Natural killer cell (primary cell): Measurements from ENCODE around the gene HSF2BP. TPM values are rescaled to one million over a fixed set of nuclear protein-coding genes. Genes with fewer than 3 reads are reported as not detected.
A peak's percentile ranks its signal among the peaks of the same experiment; 100 is the strongest.

Experiments
- ATAC-seq, 3 donors: fragments of 150-1000 bp in 2 of 3; fragments of 200-7000 bp in 1 of 3; cut with Tn5 transposase; 1 replicate in 1 of 3; 2 replicates in 2 of 3; pipeline ENCODE4 v1.10.0; 2021; ENCODE audit warnings: mild to moderate bottlenecking in 2 of 3, moderate library complexity in 2 of 3
- DNase-seq, 2 donors: peaks; one replicate each; pipeline versions ENCODE4 v3.0.0 to v3.0.0-alpha.2; 2013 to 2021; ENCODE audit warnings: mixed read lengths in 1 of 2
- H3K27ac ChIP-seq: one replicate; pipeline ENCODE4 v1.5.1; 2013; ENCODE audit warnings: mild to moderate bottlenecking, low read length
- H3K27me3 ChIP-seq: one replicate; pipeline ENCODE4 v1.6.1; 2013; ENCODE audit warnings: low read length; ENCODE audit not compliant: control insufficient read depth, insufficient read depth
- H3K36me3 ChIP-seq: one replicate; pipeline ENCODE4 v1.6.1; 2013; ENCODE audit warnings: low read length; ENCODE audit not compliant: control insufficient read depth, insufficient read depth
- H3K4me1 ChIP-seq: one replicate; pipeline ENCODE4 v1.6.1; 2013; ENCODE audit warnings: low read length; ENCODE audit not compliant: control insufficient read depth, insufficient read depth
- H3K4me3 ChIP-seq: one replicate; pipeline ENCODE4 v1.5.1; 2013; ENCODE audit warnings: low read length
- H3K9me3 ChIP-seq: one replicate; pipeline ENCODE4 v1.6.1; 2013; ENCODE audit warnings: low read length; ENCODE audit not compliant: control insufficient read depth, insufficient read depth
- H3K27ac Mint-ChIP-seq, 2 donors: one replicate each; pipeline ENCODE4 v1.8.0; 2022; ENCODE audit warnings: mild to moderate bottlenecking in 2 of 2, mixed read lengths in 2 of 2, moderate library complexity in 1 of 2
- H3K27me3 Mint-ChIP-seq, 2 donors: one replicate each; pipeline ENCODE4 v1.8.0; 2022; ENCODE audit warnings: low read depth in 2 of 2, mixed read lengths in 2 of 2
- H3K36me3 Mint-ChIP-seq: one replicate; pipeline ENCODE4 v1.8.0; 2022; ENCODE audit warnings: mixed read lengths
- H3K4me1 Mint-ChIP-seq, 2 donors: one replicate each; pipeline ENCODE4 v1.8.0; 2022; ENCODE audit warnings: mixed read lengths in 2 of 2
- H3K4me3 Mint-ChIP-seq: one replicate; pipeline ENCODE4 v1.8.0; 2022; ENCODE audit warnings: mild to moderate bottlenecking, moderate library complexity, mixed read lengths
- H3K9me3 Mint-ChIP-seq, 2 donors: one replicate each; pipeline ENCODE4 v1.8.0; 2022; ENCODE audit warnings: mixed read lengths in 2 of 2
- CTCF ChIP-seq: fragments of 200-600 bp; IDR thresholded peaks from one replicate; pipeline ENCODE4 v1.8.0; 2022; ENCODE audit warnings: antibody characterized with exemption
- WGBS: methylation state at CpG from one replicate; pipeline ENCODE4 v1.1.7; 2013; ENCODE audit warnings: missing lambda C conversion rate; ENCODE audit not compliant: insufficient coverage; 5-methylcytosine and 5-hydroxymethylcytosine counted together
- intact Hi-C: fragments of 100-400 bp; cut with micrococcal nuclease; formaldehyde crosslinking; loops from one replicate; pipeline ENCODE4 v1.14.2; 2022
- total RNA-seq, 4 donors: library from RNA; stranded (reverse); fragments of 120-200 nt in 1 of 4; gene quantifications; one replicate each; pipeline versions ENCODE4 v1.2.3 to v1.2.4, GENCODE V29; 2013 to 2022

HSF2BP gene
- under 1 TPM in 2 of 3 donors, not detected in 1; 0.33 to 0.39 TPM for total RNA-seq
- 0.88 TPM for total RNA-seq (2013)

GRCh38 chr21:43659136-43660000 is at the start of gene HSF2BP, which contains the start of gene RRP1B:
TSS of gene HSF2BP (minus strand) at chr21:43659488. CDS start at chr21:43658096, 1,392 bp downstream.
TSS of gene RRP1B (plus strand) at chr21:43659560. CDS start at chr21:43659665, 105 bp downstream.
- Mint-ChIP-seq H3K9me3 (no peaks in the 10 kb centered on the region), H3K27me3 (peaks cover 0 to 4% of the 10 kb centered on the region in 2 donors), H3K4me1 (peaks cover 29 to 30% of the 10 kb centered on the region in 2 donors), H3K36me3 (no peaks in the 10 kb centered on the region), H3K4me3 (peak within 1 kb of the TSS; percentile 94), H3K27ac (peak within 1 kb of the TSS; percentile 85 to 94)
- Histone ChIP-seq H3K27me3 (no peaks in the 10 kb centered on the region), H3K9me3 (no peaks in the 10 kb centered on the region), H3K4me1 (peaks cover 22% of the 10 kb centered on the region), H3K36me3 (peaks cover 11% of the 10 kb centered on the region), H3K4me3 (peak within 1 kb of the TSS; percentile 77), H3K27ac (peak within 1 kb of the TSS; percentile 79)
- WGBS, result 9% methylated on average over 92 of the region's 92 CpGs
- DNase-seq, result peak; percentile 81 to 90
- peak; percentile 90 to 91 (median 90) for ATAC-seq
- intact Hi-C loops, result loop anchor here (5.0 kb wide), 1 partner anchor 68 kb away; no protein-coding TSS in a partner anchor
- TF ChIP-seq CTCF, result no peak

- H3K4me3 ChIP-seq, result no peak overlapping the region
Measured at GRCh38 chr21:43708745-43709381, 49.6 kb upstream of the HSF2BP start.

GRCh38 chr21:43707462-43707861 is 48.2 kb upstream of the HSF2BP start:
- Histone ChIP-seq H3K9me3 (no peaks in the 10 kb centered on the region), H3K36me3 (no peaks in the 10 kb centered on the region), H3K27me3 (no peaks in the 10 kb centered on the region), H3K27ac (no peak overlapping the region), H3K4me3 (no peak overlapping the region), H3K4me1 (peaks cover 13% of the 10 kb centered on the region)
- peaks cover 0 to 11% of the 10 kb centered on the region in 2 donors for H3K27me3 Mint-ChIP-seq
- intact Hi-C loops, result no loop called here
- no peak for TF ChIP-seq CTCF
- no peaks in the 10 kb centered on the region for H3K36me3 Mint-ChIP-seq
- DNase-seq (no peak), ATAC-seq (no peak)
- peaks cover 11% of the 10 kb centered on the region in 2 donors for H3K4me1 Mint-ChIP-seq
- 97% methylated on average over 7 of the region's 9 CpGs for WGBS
- H3K4me3 Mint-ChIP-seq, result no peak overlapping the region
- H3K27ac Mint-ChIP-seq, result no peak overlapping the region
- no peaks in the 10 kb centered on the region for H3K9me3 Mint-ChIP-seq

More at GRCh38 chr21:43708745-43709381, 49.6 kb upstream of the HSF2BP start:
- Mint-ChIP-seq H3K27me3 (peaks cover 0 to 11% of the 10 kb centered on the region in 2 donors), H3K36me3 (no peaks in the 10 kb centered on the region), H3K27ac (no peak overlapping the region), H3K4me1 (no peaks in the 10 kb centered on the region), H3K9me3 (no peaks in the 10 kb centered on the region), H3K4me3 (no peak overlapping the region)
- TF ChIP-seq CTCF, result no peak
- WGBS, result 97% methylated on average over 13 of the region's 13 CpGs
- H3K27ac ChIP-seq, result no peak overlapping the region
- no peaks in the 10 kb centered on the region for H3K9me3 ChIP-seq
- no peak for DNase-seq
- H3K36me3 ChIP-seq, result no peaks in the 10 kb centered on the region
- no peaks in the 10 kb centered on the region for H3K27me3 ChIP-seq
- H3K4me1 ChIP-seq, result no peaks in the 10 kb centered on the region
- ATAC-seq, result no peak
- intact Hi-C loops, result no loop called here
